Astrocyte of the cerebellum (primary cell): ENCODE data around the gene USP15.

ENCODE experiments used
- DNase-seq: peaks from one replicate; pipeline ENCODE4 v3.0.0-alpha.2; 2011; ENCODE audit warnings: low read depth
- H3K4me3 ChIP-seq: 2 replicates; pipeline ENCODE4 v1.5.1; 2011; ENCODE audit warnings: mild to moderate bottlenecking, low read depth, low read length, moderate library complexity
- CTCF ChIP-seq: IDR thresholded peaks from 2 replicates; pipeline ENCODE4 v1.5.1; 2012; ENCODE audit warnings: low read length, low read depth, moderate library complexity, mild to moderate bottlenecking; ENCODE audit errors: missing control alignments
- in situ Hi-C: cut with HindIII; loops from 2 replicates; pipeline ENCODE4 v1.10.0; 2017; ENCODE audit warnings: low sequenced_read_pairs

USP15 gene

DNA sequence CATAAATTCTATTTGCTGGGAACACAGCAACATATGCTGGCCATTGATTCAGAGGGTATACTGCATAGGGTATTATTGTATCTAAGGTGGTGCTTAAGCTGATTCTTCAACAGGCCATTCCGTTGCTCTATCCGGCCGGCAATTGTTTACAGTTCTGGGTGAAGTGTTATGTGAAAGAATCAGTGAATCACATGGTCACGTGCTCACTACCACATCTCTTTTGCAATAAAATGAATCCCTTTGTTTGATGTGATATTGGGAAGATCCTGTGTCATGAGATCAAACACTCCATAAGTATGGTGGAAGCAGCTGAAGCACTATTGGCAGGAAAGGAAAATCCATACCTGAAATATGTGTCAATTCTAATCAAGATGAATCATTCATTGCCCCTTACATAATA, 7.6 kb upstream of the USP15 start:
- no peak overlapping the region for H3K4me3 ChIP-seq
- no peak for DNase-seq
- TF ChIP-seq CTCF, result no peak
- in situ Hi-C loops, result no loop called here

GRCh38 chr12:62254967-62255366, 5.2 kb upstream of the USP15 start:
- DNase-seq, result no peak
- TF ChIP-seq CTCF, result no peak
- in situ Hi-C loops, result no loop called here
- H3K4me3 ChIP-seq, result no peak overlapping the region

DNA sequence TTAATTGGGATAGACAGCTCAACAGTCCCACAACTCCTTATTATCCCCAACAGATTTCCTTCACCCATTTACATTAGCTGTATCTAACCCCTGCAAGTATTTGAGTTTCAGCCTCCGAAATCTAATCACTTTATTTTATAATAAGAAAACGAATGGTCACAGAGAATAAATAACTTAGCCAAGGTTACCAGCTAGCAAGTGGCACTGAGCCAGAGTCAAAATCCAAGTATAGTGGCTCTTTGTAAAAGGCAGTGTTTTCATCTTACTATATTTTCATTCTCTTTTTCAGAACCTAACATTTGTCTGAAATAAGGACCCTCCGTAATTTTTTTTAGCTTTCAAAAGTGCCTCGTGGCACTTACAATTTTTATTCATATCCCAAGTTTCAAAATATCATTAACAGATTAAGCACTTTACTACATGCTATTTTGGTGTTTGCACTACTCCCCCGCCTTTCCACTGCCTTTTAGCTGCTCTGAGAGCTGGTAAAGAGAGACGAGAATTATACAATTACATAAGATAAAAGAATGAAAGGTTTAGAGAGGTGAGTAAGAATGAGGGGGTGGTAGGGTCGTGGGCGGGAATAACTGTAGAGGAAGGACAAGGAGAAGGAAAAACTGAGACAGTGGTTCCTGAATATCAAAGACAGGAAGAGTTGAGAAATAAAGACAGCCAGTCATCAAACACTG, 3.7 kb upstream of the USP15 start:
- in situ Hi-C loops, result no loop called here
- no peak for TF ChIP-seq CTCF
- H3K4me3 ChIP-seq, result no peak overlapping the region
- DNase-seq, result no peak

DNA sequence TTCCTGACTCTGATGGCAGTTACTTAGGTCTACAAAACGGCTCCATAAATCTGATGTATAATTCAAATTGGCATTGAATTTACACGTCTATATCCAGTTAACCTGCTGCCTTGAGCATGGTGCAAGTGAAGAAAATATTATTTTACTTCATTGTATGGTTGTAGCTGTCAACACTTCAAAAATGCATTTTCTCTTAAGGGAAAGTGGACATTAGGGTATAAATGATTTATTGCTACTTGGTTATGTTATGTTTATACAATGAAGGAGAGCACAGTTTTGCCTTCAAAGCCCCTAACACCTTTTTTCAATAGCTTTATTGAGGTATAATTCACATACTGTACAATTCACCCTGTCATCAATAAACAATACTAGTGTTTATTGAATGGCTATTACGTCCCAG, 2.0 kb upstream of the USP15 start:
- no peak overlapping the region for H3K4me3 ChIP-seq
- DNase-seq, result no peak
- in situ Hi-C loops, result no loop called here
- TF ChIP-seq CTCF, result no peak

DNA sequence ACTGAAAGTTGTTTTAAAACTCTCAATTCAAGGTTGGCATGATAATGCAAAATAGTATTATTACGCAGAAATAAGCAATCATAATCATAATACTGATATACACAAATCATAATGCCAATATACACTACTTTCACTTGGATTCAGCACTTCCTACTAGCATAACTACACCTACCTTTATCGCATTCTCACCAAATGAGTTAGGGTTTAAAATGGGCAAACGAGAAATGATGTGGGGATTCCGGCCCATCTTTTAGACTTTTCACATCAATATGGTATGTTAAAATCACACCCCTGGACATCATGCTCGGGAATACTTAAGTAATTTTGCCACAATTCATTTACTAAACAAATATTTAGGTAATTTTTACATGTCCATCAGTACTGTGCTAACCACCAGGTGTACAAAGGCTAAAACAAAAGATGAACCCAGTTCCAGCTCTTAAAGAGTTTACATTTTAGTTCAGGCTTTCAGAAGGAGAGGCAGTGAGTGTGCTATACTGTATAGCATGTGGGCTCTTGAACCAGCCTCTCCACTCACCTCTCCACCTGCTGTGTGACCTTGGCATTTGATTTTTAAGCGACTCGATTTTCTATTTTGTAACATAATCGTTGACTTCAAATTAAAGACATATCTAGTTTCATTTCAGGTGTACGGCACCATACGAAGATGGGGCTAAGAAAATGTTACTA, 1.1 kb upstream of the USP15 start:
- in situ Hi-C loops, result no loop called here
- peak overlapping the region; percentile 96 for H3K4me3 ChIP-seq
- no peak for TF ChIP-seq CTCF
- DNase-seq, result no peak

DNA sequence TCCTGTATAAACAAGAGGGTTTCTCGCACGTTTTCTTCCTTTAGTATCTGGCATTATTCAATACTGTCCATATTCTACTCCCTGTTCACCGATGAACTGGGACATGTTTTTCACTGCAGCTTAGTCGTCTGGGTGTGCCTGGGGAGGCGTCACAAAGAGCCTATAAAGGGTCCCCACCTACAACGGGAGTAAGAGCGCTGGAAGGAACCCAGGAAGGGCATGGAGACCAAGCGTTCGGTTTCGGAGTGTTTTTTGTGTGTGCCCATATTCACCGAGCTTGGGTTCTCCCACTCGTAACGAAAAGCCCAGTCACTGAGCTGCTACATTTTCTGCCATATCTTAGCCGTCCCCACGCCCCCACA, 592 bp upstream of the USP15 start:
- no peak for TF ChIP-seq CTCF
- no peak for DNase-seq
- in situ Hi-C loops, result no loop called here
- peak overlapping the region; percentile 96 for H3K4me3 ChIP-seq
